Activated CD8-positive, alpha-beta memory T cell treated with anti-CD3 and anti-CD28 coated beads, Interleukin-2, amount 50 U/mL, for 24 hours (primary cell): Measurements from ENCODE around the gene FGF12.

Experiments
- DNase-seq: peaks from one replicate; pipeline ENCODE4 v3.0.0-alpha.2; 2020; ENCODE audit errors: extremely low read depth

FGF12 gene

GRCh38 chr3:192685801-192686200 lies 41.5 kb downstream of the FGF12 start:
- DNase-seq, result no peak

GRCh38 chr3:192684151-192684550 lies 43.2 kb downstream of the FGF12 start:
- DNase-seq, result no peak

- DNase-seq, result no peak
These were observed 51.2 kb downstream of the FGF12 start for GRCh38 chr3:192675958-192676649.

- DNase-seq, result no peak
These were observed 71.7 kb downstream of the FGF12 start for GRCh38 chr3:192655628-192656027.

GRCh38 chr3:192655040-192655439 lies 72.3 kb downstream of the FGF12 start:
- no peak for DNase-seq

GRCh38 chr3:192653862-192654261 lies 73.5 kb downstream of the FGF12 start:
- DNase-seq, result no peak

- no peak for DNase-seq
These were observed 74.6 kb downstream of the FGF12 start for GRCh38 chr3:192652727-192653126.

GRCh38 chr3:192651836-192652512 lies 75.4 kb downstream of the FGF12 start:
- no peak for DNase-seq

- no peak for DNase-seq
These were observed 81.9 kb downstream of the FGF12 start for GRCh38 chr3:192645437-192645836.

GRCh38 chr3:192642651-192643050 lies 84.7 kb downstream of the FGF12 start:
- DNase-seq, result no peak

GRCh38 chr3:192641919-192642318 lies 85.4 kb downstream of the FGF12 start:
- DNase-seq, result no peak

- no peak for DNase-seq
These were observed 87.4 kb downstream of the FGF12 start for GRCh38 chr3:192639987-192640386.

GRCh38 chr3:192637803-192638202 lies 89.5 kb downstream of the FGF12 start:
- no peak for DNase-seq

GRCh38 chr3:192636517-192637444 lies 90.6 kb downstream of the FGF12 start:
- DNase-seq, result no peak

- no peak for DNase-seq
These were observed 97.9 kb downstream of the FGF12 start for GRCh38 chr3:192629429-192629828.

GRCh38 chr3:192621909-192622308 lies 105.4 kb downstream of the FGF12 start:
- no peak for DNase-seq

- DNase-seq, result no peak
These were observed 107.1 kb downstream of the FGF12 start for GRCh38 chr3:192620275-192620674.

- DNase-seq, result no peak
These were observed 115.9 kb downstream of the FGF12 start for GRCh38 chr3:192611411-192611810.

- no peak for DNase-seq
These were observed 118.4 kb downstream of the FGF12 start for GRCh38 chr3:192608726-192609600.

- no peak for DNase-seq
These were observed 119.5 kb downstream of the FGF12 start for GRCh38 chr3:192607798-192608197.

- DNase-seq, result no peak
These were observed 129.4 kb downstream of the FGF12 start for GRCh38 chr3:192597913-192598312.
